CD4-positive, alpha-beta T cell treated with Interleukin-6 at 100 ng/mL for 8 hours (primary cell): Measurements from ENCODE around the gene RNF220.
"Not testable (repeated sequence)": the region's sequence is repeated elsewhere in the genome, so short reads cannot be mapped to it uniquely, and the experiment has no call there.

Experiments used
- DNase-seq: peaks from one replicate; pipeline ENCODE4 v3.0.0-alpha.2; 2020; ENCODE audit warnings: mixed read lengths, low spot score

RNF220 gene

DNA sequence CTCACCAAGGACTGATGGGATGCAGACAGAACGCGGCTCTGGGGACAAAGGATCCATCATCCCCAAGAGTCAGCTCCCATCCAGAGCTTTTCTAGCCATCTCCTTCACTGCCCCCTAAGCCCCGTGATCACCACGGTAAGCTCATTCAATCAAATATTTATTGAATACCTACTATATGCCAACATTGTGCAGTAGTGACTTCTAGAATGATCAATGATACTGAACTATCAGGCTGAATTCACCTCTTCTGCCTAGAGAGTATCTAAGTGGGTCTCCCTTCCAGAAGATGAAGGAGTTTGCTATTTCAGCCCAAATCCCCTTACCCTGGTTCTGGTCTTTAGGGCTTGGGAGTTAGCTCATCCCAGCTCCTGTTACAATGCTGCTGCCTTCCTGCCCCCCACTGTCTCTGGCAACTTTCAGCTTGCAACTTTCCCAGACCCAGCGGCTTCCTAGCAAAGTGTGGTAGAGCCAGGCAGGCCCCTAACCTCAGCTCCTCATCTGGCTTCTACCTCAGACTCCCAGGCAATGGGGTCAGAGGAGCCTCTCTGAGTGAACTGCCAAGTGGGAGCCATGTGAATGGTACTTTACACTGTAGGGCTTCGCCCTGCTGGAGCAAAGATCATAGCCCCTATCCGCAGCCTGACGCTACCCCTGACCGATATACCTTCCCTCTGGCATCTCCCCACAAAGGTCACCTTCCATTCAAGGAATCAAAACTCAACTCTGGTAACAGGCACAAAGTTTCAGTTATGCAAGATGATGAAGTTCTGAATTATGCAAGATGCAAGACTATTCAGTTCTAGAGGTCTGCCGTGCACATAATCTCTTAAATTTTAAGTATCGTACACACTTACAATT, 248.3 kb downstream of the RNF220 start:
- DNase-seq = no peak

- DNase-seq = no peak
These were observed 249.6 kb downstream of the RNF220 start for GRCh38 chr1:44654621-44655187.

- DNase-seq = no peak
These were observed 250.6 kb downstream of the RNF220 start for GRCh38 chr1:44655609-44656008.

DNA sequence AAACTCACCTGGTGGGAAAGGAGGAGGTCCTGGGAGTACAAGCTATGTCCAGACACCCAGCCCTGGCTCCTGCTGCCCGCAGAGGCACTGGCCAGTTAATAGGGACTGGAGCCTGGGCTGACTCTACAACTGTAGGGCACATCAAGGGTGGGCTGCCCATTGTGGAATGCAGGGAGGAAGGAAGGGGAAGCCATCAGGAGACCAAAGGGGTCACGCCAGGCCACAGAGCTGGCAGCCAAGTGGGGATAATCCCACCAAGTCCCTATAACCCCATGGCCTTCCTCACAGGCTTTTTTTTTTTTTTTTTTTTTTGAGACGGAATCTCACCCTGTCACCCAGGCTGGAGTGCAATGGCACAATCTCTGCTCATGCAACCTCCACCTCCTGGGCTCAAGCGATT, 254.5 kb downstream of the RNF220 start:
- DNase-seq = no peak

- no peak for DNase-seq
These were observed 255.1 kb downstream of the RNF220 start for GRCh38 chr1:44660176-44660575.

DNA sequence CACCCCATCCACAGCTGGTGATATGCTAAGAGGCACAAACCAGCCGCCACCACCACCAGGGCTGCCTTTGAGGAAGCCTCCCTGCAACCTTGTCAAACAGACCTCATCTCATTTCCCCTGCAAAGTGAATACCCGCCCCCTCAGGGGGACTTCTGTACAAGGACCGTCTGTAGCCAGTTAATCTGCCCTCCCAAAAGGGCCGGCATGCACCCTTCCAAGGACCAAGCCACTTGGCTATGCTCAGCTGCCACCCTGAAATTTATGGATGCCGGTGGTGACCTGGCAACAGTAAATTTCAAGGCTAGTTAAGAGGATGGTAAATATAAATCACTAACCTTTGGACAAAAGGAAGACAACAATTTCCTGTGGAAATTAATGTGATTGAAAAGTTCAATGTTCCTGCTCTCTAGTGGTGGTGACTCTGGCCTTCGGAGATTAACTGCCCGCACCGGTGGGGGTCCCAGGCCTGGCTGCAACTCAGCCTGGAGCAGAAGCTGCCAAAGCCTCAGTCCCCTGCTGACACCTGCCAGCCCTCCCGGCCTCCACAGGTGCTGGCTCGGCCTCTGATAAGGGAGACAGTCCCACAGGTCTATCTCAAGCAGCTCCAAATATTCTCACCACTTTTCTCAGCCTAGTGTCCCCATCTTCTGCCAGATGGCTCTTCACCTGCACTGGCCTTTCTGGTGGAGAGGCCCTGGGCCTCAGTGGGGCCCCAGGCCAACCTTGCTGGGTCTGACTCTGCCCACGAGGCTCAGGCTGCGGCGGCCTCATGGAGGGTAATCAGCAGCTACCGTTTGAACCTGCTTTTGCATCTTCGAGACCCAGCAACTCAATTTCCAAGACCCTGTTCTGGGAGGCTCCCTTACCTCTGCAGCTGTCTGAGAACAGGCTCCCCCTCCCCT, 257.0 kb downstream of the RNF220 start:
- DNase-seq = no peak

DNA sequence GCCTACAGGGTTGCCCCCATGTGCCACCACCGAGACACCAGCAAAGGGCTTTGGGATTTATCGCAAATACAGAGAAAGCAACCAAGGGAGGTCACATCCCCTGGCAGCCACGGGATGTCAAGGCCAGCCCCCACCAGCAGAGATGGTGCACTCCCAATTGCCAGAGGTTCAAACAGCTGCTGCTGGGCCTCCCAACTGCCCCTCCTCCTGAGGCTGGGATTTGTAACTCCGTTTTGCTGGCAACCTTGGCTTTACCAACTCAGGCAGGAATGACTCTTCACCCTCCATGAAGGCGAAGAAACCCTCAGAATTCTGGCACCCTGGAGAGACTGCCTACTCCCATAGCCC, 257.6 kb downstream of the RNF220 start:
- DNase-seq = no peak

DNA sequence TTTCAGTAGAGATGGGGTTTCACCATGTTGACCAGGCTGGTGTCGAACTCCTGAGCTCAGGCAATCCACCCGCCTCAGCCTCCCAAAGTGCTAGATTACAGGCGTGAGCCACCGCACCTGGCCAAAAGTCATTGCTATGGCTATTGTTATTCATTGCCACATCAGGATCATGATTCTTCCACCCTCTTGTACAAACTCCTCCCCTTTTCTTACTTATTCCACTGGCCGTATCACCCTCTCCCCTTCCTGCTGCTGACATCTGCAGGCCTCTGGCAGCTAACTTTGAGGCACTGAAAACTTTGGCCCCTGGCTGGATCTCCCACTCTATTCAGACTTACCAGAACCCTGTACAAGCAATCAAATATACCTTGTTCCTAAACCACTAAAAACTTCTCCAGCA, 258.4 kb downstream of the RNF220 start:
- DNase-seq = no peak

DNA sequence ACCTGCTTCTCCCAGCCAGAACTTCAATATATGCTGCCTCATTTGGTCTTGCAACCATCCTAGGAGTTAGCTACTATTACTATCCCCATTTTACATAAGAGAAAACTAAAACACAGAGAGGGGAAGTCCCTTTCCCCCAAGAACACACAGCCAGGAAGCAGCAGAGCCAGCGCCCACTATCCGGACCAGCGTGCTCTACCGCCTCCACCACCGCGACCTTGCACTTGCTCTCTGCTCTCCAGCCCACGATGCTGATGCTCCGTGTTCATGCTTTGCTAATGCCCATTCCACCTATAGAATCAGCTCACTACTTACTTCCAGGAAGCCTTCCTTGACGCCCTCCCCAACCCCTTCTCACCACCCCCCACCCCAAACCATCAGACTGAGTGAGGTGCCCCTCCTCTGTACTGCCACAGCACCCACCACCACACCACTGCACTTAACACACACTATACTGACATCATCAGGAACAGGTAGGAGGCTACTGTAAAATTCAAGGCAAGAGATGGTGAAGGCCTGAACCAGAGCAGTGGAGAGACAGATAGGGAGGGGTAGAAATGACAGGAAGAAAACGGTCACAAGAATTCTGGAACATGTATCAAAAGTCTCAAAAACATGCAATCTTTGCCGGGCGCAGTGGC, 259.8 kb downstream of the RNF220 start:
- no peak for DNase-seq

DNA sequence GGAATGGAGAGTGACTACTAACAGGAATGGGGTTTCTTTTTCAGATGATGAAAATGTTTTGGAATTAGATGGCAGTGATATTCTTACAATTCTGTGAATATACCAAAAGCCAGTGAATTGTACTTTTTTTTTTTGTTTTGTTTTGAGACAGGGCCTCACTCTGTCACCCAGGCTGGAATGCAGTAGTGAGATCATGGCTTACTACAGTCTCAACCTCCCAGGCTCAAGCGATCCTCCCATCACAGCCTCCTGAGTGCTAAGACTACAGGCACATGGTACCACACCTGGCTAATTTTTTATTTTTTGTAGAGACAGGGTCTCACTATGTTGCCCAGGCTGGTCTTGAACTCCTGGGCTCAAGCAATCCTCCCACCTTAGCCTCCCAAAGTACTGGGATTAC, 261.7 kb downstream of the RNF220 start:
- DNase-seq = not testable (repeated sequence)

DNA sequence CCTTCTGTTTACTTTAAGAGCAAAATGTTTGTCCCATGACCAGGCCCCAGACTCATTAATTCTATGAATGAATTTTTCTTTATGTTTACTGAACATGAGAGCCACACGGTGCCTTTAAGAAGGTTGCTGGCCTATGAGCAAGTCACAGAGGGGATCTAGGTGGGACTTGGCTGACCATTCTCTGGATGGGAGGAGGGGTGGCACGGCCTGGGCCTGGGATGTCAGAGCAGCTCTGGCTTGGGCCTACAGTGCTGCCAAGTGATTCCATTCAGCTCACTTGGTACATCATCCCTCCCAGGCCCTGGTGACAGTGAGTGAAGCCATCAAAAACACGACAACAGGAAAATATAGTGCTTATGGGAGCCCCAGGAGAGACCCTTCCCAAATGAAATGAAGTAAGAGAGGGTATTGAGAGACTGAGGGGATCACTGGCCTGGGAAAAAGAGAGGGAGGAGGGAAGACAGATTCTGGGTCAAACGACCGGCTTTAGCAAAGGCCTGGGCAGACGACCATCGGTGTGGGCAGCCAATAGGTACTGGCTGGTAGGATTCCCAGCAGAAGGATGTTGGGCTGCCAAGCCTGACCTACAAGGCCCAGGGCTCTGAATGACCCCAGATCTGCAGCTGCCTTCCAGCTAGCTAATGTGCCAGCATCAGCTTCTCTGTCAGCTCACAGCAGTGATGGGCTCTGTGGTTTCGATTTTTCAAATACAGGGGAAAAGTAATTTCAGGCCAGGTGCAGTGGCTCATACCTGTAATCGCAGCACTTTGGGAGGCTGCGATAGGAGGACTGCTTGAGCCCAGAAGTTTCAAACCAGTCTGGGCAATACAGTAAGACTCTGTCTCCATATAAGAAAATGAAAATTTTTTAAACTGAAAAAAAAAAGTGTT, 265.9 kb downstream of the RNF220 start:
- no peak for DNase-seq

DNA sequence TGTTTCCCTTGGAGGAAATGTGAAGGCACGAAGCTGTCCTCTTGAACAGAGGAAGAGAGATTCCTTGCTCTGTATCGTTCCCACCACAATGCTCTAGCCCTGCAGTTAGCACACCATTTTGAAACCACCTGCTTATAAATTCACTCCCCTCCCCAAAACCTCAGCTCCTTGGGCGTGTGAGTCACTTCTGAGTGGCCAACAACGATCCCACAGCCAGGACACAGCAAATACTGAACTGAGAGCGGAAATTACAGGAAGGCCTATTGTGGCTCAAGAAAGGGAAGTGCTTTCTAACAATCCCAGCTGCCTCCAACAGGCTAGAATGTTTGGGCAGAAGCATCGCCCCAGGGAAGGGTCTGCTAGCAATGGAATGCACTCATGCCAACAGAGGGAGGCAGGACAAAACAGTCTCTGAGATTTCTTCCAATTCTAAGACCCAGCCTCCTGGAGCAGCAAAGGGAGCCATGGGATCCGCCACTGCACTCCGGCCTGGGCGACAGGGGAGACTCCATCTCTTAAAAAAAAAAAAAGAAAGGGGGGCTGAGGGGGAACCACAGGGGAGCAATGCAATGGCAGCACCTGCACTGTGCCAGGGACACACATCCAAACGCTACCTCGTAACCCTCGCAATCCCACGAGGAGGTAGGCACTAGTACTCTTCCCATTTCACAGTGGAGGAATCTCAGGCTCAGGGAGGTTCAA, 267.4 kb downstream of the RNF220 start:
- DNase-seq = no peak

DNA sequence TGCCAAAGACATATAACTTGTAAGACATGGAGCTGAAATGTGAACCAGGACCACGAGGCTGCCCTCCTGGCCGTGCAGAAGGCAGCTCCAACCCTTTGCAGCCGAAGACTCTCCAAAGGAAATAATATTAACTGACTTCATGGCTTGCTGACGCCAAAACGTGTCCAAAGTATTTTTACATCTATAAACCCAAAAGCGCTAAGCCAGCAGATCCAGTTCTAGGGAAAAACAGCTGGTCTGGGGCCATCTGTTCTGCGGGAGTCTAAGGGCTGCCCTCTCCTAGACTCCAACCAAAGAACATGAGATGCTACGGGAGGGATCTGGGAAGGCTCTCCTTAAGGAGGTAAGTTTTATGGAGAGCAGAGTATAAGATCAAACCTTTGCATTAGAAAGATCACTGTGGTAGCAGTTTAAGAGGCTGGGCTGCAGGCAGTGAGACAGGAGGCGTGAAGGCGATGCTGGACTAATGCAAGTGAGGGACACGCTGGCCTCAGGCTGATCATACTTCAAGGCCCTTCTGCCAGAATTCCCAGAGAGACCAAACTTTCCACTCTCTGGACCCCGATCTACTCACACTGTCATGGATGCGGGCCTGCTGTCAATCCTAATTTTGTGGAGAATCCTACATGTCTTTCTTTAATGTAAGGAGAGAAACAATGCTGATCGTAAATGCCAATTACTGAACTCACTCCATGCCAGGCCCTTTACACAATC, 268.1 kb downstream of the RNF220 start:
- DNase-seq = no peak

- no peak for DNase-seq
These were observed 268.6 kb downstream of the RNF220 start for GRCh38 chr1:44673675-44674112.

DNA sequence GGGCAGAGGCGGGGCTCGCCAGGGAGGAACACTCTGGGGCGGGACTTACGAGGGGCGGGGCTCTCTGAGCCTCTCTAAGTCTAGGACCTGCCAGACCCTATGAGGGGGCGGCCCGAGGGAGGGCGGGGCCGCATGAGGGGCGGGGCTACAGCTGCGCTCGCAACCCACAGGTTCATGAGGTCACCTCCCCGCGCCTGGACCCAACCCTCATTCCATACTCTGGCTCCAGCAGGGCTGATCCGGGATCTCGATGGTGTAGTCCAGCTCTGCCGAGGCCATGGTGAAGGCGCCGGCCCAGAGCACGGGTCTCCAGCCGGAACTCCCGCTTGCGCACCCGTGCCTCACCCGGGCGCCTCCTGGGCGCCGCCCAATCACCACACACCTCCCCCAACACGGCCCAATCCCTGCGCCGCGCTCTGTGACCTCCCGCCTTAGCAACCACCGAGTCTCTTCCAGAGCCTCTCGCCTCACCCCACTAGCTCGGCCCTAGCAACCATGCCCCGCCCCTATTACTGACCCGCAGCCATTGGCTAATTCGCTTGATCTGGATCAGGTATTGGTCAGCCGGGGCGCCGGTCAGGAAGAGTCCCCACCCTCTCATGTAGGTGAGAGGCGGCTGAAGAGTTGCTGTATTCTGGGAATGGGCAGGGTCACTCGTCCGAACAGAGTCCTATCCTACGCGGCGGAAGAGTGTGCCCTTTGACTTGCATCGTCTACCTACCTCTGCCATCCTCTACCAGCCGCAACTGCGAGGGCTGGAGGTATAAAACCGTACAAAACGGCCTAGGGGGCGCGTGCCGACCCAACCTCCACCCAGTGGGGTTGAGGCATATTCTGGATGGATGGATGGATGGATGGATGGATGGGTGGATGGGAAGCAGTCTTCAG, 269.3 kb downstream of the RNF220 start, which contains the start of the genes ARMH1 and TMEM53:
TSS of gene ARMH1 (plus strand) at position 602 of the 888 bp plus-strand sequence. CDS start 14,984 bp downstream, outside the sequence.
TSS of gene TMEM53 (minus strand) at position 369 of the 888 bp plus-strand sequence. CDS start at position 279, 90 bp downstream.
- peak; percentile 98 for DNase-seq

GRCh38 chr1:44675186-44675585, 270.1 kb downstream of the RNF220 start:
- no peak for DNase-seq

DNA sequence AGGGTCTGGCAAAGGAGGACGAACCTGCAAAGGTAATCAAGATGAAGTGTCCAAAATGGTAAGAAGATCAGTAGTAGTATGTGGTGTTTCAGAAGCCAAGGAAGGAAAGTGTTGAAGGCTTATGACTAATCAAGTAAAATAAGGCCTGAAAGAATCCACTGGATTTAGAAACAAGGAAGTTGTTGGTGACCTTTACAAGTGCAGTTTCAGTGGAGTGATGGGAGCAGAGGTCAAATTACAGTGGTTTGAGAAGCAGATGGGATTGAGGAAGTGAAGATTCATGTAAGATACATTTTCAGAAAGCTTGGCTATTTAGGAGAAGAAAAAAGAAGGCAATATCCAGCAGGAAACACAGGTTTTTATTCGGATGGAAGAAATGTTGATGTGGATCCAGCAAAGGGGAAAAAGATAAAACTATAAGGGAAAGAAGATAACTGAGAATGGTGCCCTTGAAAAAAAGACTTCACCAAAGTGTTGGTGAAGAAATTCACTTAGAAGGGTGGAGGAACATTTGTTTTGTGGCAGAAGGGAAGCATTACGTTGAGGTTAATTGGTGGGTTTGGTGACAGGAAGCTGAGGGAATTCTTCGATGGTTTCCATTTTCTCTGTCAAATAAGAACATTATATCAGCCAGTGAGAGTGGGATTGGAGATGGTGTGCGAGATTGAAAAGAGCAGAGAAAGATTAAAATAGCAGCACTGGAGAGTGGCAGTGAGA, 271.6 kb downstream of the RNF220 start:
- no peak for DNase-seq

DNA sequence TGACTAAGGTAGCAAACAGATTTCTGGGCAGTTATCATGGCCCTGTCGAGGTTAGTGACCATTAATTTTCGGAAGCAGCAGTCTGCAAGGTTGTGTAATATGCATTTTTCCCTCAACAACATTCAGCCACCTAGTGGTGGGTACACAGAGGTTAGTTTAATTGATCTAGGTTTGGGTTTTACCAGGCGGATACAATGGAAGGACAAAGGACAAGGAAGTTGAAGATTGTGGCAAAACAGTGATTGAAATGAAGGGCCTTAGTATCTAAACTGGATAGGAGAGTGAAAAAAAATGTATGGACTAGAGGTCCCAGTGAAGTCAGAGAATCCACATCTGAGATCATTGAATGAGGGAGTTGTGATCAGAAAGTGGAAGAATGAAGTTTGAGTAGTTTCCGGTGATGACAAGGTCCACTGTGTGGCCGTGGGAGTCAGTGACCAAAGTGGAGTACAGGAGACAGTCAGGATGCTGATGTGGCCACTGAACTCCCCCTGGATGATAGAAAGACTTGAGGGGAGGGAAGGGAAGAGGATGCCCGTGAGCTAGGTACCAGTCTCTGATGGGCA, 272.2 kb downstream of the RNF220 start:
- DNase-seq = no peak
